MM.1S (cell line): ENCODE measurements around the gene DLGAP1.

ENCODE experiments used
- CTCF ChIP-seq: fragments of 300-600 bp; sonication (generic); IDR thresholded peaks from 2 replicates; pipeline ENCODE4 v1.5.1; 2016; ENCODE audit warnings: antibody characterized with exemption, low read length, mixed read lengths
- EZH2 ChIP-seq: fragments of 300-600 bp; sonication (generic); optimal IDR thresholded peaks from 2 replicates; pipeline ENCODE3; 2017; ENCODE audit warnings: low read depth, mild to moderate bottlenecking, antibody characterized with exemption, low read length, mixed read lengths
- EZH2phosphoT487 ChIP-seq: fragments of 300-600 bp; sonication (generic); IDR thresholded peaks from 2 replicates; pipeline ENCODE4 v1.6.1; 2018; ENCODE audit warnings: antibody characterized with exemption, low read length

GRCh38 chr18:3494569-3494968 lies 960.5 kb downstream of the DLGAP1 start:
- TF ChIP-seq CTCF (no peak), EZH2 (no peak), EZH2phosphoT487 (no peak)
